BE2C (cell line): ENCODE results near the gene UFSP2.

ENCODE experiments used
- DNase-seq: peaks from one replicate; pipeline ENCODE4 v3.0.0-alpha.2; 2020
- H3K27me3 ChIP-seq: fragments of 250-450 bp; sonication (Bioruptor Pico); 2 replicates; pipeline ENCODE4 v1.5.1; 2020; ENCODE audit warnings: mild to moderate bottlenecking
- H3K36me3 ChIP-seq: fragments of 250-450 bp; sonication (Bioruptor Pico); 2 replicates; pipeline ENCODE4 v1.5.1; 2020; ENCODE audit warnings: mild to moderate bottlenecking
- H3K4me1 ChIP-seq: fragments of 250-450 bp; sonication (Bioruptor Pico); 2 replicates; pipeline ENCODE4 v1.5.1; 2020
- H3K4me3 ChIP-seq: 2 replicates; pipeline ENCODE4 v1.5.1; 2011; ENCODE audit warnings: low read depth, low read length
- H3K9me3 ChIP-seq: fragments of 250-450 bp; sonication (Bioruptor Pico); 2 replicates; pipeline ENCODE4 v1.5.1; 2020
- CTCF ChIP-seq: IDR thresholded peaks from 2 replicates; pipeline ENCODE4 v1.5.1; 2012; ENCODE audit warnings: mild to moderate bottlenecking, low read depth, low read length

The UFSP2 gene

DNA sequence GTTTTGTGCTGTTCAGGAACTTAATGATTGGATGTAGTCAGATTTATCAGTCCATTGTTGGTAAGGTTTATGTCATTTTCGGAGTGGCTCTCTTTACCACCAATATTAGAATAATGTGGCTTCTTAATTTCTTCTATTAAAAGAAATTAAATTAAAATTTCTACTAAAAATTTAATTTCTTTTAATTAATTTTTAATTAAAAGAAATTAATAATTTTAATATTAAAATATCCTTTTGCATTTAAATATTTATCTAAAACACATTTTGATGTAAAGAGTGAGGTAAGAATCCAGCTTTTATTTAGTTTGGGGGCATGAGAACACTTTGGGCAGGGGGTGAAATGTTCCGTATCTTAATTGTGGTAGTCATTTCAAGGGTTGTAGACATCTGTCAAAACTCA is 15.7 kb upstream of the UFSP2 start:
- no peak for TF ChIP-seq CTCF
- no peaks in the 10 kb centered on the region for H3K9me3 ChIP-seq
- no peak for DNase-seq
- no peaks in the 10 kb centered on the region for H3K36me3 ChIP-seq
- H3K27me3 ChIP-seq, result no peaks in the 10 kb centered on the region
- H3K4me1 ChIP-seq, result no peaks in the 10 kb centered on the region
- H3K4me3 ChIP-seq, result no peak overlapping the region

DNA sequence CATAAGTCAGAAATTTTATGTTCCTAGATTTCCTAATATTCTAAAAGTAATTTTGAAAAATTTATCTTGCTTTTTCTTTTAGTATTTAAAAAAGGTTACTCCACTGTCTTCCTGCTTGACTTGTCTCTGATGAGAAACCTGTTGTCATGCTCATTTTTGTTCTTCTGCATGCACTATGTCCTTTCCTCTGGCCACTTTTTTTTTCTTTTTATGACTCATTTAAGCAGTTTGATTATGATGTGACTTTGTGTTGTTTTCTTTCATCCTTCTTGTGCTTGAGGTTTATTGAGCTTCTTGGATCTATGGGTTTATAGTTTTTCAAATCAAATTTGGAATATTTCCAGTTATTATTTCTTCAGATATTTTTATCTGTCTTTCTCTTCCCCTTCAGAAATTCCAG is 12.0 kb upstream of the UFSP2 start:
- no peak for DNase-seq

DNA sequence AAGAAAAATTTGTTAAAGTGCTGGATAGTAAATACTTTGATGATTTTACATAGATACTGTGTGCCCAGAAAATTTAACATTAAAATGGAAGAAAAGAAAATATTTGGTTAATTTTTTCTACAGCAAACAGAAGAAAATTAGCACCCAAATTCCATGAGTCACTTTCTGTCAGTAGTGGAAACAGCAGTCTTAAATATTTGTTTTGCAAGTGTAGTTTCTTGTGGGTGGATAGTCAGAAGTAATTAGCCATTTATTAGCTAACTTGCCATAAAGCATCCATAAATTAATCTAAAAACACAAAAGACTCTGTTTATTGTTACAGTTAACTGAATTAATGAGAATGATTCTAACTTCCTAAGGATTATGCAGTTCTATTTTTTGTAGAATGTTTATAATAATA is 9.7 kb upstream of the UFSP2 start:
- no peak overlapping the region for H3K4me3 ChIP-seq
- H3K36me3 ChIP-seq, result no peaks in the 10 kb centered on the region
- DNase-seq, result no peak
- no peaks in the 10 kb centered on the region for H3K9me3 ChIP-seq
- no peaks in the 10 kb centered on the region for H3K27me3 ChIP-seq
- H3K4me1 ChIP-seq, result no peaks in the 10 kb centered on the region
- TF ChIP-seq CTCF, result no peak

More for the DNA sequence above, 12.0 kb upstream of the UFSP2 start:
- TF ChIP-seq CTCF, result no peak
- no peaks in the 10 kb centered on the region for H3K9me3 ChIP-seq
- no peaks in the 10 kb centered on the region for H3K36me3 ChIP-seq
- H3K4me1 ChIP-seq, result no peaks in the 10 kb centered on the region
- no peaks in the 10 kb centered on the region for H3K27me3 ChIP-seq
- H3K4me3 ChIP-seq, result no peak overlapping the region

- DNase-seq, result no peak
- TF ChIP-seq CTCF, result no peak
- Histone ChIP-seq H3K27me3 (no peaks in the 10 kb centered on the region), H3K4me3 (no peak overlapping the region), H3K9me3 (no peaks in the 10 kb centered on the region), H3K4me1 (no peaks in the 10 kb centered on the region), H3K36me3 (no peaks in the 10 kb centered on the region)
These were observed 3.9 kb upstream of the UFSP2 start for GRCh38 chr4:185429660-185430059.

- H3K36me3 ChIP-seq, result no peaks in the 10 kb centered on the region
- no peaks in the 10 kb centered on the region for H3K27me3 ChIP-seq
- no peak for TF ChIP-seq CTCF
- H3K4me3 ChIP-seq, result no peak overlapping the region
- no peaks in the 10 kb centered on the region for H3K4me1 ChIP-seq
- no peak for DNase-seq
- no peaks in the 10 kb centered on the region for H3K9me3 ChIP-seq
These were observed 1.4 kb upstream of the UFSP2 start for GRCh38 chr4:185426960-185427688.

- H3K4me1 ChIP-seq, result no peaks in the 10 kb centered on the region
- no peaks in the 10 kb centered on the region for H3K9me3 ChIP-seq
- H3K4me3 ChIP-seq, result peak overlapping the region; percentile 95
- no peaks in the 10 kb centered on the region for H3K36me3 ChIP-seq
- no peak for TF ChIP-seq CTCF
- H3K27me3 ChIP-seq, result no peaks in the 10 kb centered on the region
- no peak for DNase-seq
These were observed 688 bp downstream of the UFSP2 start for GRCh38 chr4:185424905-185425646.
